AG04450 (cell line): ENCODE results near the gene DYRK1A. TPM values are rescaled to one million over a fixed set of nuclear protein-coding genes. Genes with fewer than 3 reads are reported as not detected.

Source experiments
- CTCF ChIA-PET: fragments of 300-600, 350-600 bp; formaldehyde crosslinking; extraction: SDS; loops from one replicate; lab custom pipeline; 2022; ENCODE audit warnings: antibody characterized with exemption, inconsistent platforms; lab: Charles Lee
- POLR2A ChIA-PET: fragments of 350-600 bp; formaldehyde crosslinking; extraction: SDS; loops from one replicate; lab custom pipeline; 2021; ENCODE audit warnings: antibody characterized with exemption, inconsistent platforms; lab: Yijun Ruan, JAX
- DNase-seq: peaks from one replicate; pipeline ENCODE4 v3.0.0-alpha.2; 2011; ENCODE audit warnings: low read depth, low spot score
- H3K27ac ChIP-seq: one replicate; pipeline ENCODE4 v1.5.1; 2012; ENCODE audit warnings: low read depth, low read length, control low read depth
- H3K27me3 ChIP-seq: one replicate; pipeline ENCODE4 v1.6.0; 2012; ENCODE audit warnings: low read length; ENCODE audit not compliant: control insufficient read depth, insufficient read depth
- H3K4me3 ChIP-seq: 2 replicates; pipeline ENCODE4 v1.5.1; 2011; ENCODE audit warnings: mild to moderate bottlenecking, low read depth, low read length, control low read depth
- H3K9me3 ChIP-seq: 2 replicates; pipeline ENCODE4 v1.5.1; 2012; ENCODE audit warnings: low read length; ENCODE audit not compliant: control insufficient read depth, insufficient read depth
- polyA plus RNA-seq: library from polyadenylated mRNA; depleted of rRNA; stranded (reverse); fragments of >200 nt; gene quantifications from 2 replicates; pipeline ENCODE4 v1.2.3, GENCODE V29; 2011
- TF ChIP-seq, protein P1 (sequence below): IDR thresholded peaks from 2 replicates; pipeline ENCODE4 v1.5.1; 2011; ENCODE audit warnings: low read depth, low read length, control low read depth, inconsistent platforms

The DYRK1A gene
- polyA plus RNA-seq, 1 experiment: 33.1 TPM

GRCh38 chr21:37425684-37426083 lies 59.1 kb downstream of the DYRK1A start:
- H3K27me3 ChIP-seq: no peaks in the 10 kb centered on the region
- H3K27ac ChIP-seq: no peak overlapping the region
- no peak overlapping the region for H3K4me3 ChIP-seq
- POLR2A ChIA-PET: no interaction called here
- TF ChIP-seq, protein P1, sequence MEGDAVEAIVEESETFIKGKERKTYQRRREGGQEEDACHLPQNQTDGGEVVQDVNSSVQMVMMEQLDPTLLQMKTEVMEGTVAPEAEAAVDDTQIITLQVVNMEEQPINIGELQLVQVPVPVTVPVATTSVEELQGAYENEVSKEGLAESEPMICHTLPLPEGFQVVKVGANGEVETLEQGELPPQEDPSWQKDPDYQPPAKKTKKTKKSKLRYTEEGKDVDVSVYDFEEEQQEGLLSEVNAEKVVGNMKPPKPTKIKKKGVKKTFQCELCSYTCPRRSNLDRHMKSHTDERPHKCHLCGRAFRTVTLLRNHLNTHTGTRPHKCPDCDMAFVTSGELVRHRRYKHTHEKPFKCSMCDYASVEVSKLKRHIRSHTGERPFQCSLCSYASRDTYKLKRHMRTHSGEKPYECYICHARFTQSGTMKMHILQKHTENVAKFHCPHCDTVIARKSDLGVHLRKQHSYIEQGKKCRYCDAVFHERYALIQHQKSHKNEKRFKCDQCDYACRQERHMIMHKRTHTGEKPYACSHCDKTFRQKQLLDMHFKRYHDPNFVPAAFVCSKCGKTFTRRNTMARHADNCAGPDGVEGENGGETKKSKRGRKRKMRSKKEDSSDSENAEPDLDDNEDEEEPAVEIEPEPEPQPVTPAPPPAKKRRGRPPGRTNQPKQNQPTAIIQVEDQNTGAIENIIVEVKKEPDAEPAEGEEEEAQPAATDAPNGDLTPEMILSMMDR: no peak
- no peaks in the 10 kb centered on the region for H3K9me3 ChIP-seq
- CTCF ChIA-PET: no interaction called here
- no peak for DNase-seq

GRCh38 chr21:37427221-37427620 lies 60.6 kb downstream of the DYRK1A start:
- POLR2A ChIA-PET: interaction anchor here (0.7 kb wide), 1 partner anchor 83 kb away, joined by 3 read pairs; no protein-coding TSS in a partner anchor
- TF ChIP-seq, protein P1: no peak
- CTCF ChIA-PET: no interaction called here
- DNase-seq: no peak
- Histone ChIP-seq H3K4me3 (no peak overlapping the region), H3K27ac (no peak overlapping the region), H3K27me3 (no peaks in the 10 kb centered on the region), H3K9me3 (no peaks in the 10 kb centered on the region)

DNA sequence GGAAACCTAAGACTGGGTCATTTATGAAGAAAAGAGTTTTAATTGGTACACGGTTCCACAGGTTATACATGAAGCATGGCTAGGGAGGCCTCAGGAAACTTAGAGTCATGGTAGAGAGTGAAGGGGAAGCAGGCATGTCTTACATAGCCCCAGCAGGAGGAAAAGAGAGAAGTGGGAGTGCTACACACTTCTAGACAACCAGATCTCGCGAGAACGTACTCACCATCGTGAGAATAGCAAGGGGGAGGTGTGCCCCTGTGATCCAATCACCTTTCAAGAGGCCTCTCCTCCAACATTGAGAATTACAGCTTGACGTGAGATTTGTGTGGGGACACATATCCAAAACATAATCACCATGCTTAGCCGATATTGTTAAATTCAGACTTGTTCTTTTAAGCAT lies 62.8 kb downstream of the DYRK1A start:
- ChIA-PET POLR2A (no interaction called here), CTCF (no interaction called here)
- Histone ChIP-seq H3K4me3 (no peak overlapping the region), H3K9me3 (no peaks in the 10 kb centered on the region), H3K27ac (no peak overlapping the region), H3K27me3 (no peaks in the 10 kb centered on the region)
- TF ChIP-seq, protein P1: no peak
- no peak for DNase-seq

DNA sequence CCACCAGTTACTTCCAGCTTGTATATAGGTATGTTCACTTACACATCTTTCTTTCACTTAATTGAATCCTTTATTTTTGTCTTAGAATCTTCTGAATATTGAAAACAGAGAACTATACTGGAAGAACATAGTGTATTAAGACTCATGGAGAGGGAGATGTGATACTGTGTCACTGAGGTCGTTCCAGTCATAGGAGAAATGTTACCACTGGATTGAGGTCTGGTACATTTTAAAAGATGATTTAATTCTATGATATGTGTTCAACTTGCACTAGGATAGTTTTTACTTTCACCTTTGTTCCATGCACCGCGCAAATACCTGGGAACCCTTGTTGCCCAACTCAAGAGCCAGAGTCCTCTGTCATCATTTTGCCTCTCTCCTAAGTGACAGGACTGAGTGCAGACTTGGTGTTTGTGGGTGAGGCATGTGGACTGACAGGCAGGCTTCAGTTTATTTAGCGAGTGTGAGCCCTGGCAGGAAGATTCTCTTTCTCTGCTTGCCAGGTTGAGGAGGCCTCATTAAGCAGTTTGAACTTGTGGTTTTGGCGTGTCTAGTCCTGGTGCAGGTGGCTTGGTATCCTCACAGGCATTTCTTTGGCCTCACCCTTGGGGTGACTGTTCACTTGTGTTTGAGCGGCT lies 63.7 kb downstream of the DYRK1A start:
- no peak overlapping the region for H3K27ac ChIP-seq
- ChIA-PET CTCF (no interaction called here), POLR2A (no interaction called here)
- DNase-seq: no peak
- TF ChIP-seq, protein P1: no peak
- no peaks in the 10 kb centered on the region for H3K27me3 ChIP-seq
- H3K4me3 ChIP-seq: no peak overlapping the region
- H3K9me3 ChIP-seq: no peaks in the 10 kb centered on the region

DNA sequence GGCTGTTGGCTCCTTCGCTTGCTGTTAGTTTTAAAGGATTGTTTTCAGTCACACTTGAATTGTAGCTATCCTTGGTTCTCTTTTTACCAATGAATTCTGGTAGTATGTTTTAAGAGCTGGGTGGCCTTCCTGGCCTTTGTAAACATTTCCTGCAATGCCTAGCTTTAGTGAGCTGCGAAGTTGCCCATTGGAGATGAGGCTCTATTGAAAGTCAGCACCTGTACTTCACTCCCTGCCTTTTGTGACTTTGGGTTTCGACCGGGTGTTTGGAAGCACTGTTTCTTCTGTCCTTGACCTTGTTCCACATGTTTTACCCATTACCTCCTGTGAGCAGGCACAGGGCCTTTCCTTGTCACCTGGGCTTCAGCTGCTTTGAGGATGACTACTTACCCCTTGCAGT lies 64.7 kb downstream of the DYRK1A start:
- no peaks in the 10 kb centered on the region for H3K27me3 ChIP-seq
- no peak overlapping the region for H3K4me3 ChIP-seq
- TF ChIP-seq, protein P1: no peak
- H3K27ac ChIP-seq: no peak overlapping the region
- no peak for DNase-seq
- POLR2A ChIA-PET: no interaction called here
- CTCF ChIA-PET: no interaction called here
- no peaks in the 10 kb centered on the region for H3K9me3 ChIP-seq
